Activated CD8-positive, alpha-beta memory T cell treated with anti-CD3 and anti-CD28 coated beads, Interleukin-2, amount 10 ng/mL, durations not matched to agents 7 days and 5 days (primary cell): ENCODE data around the gene HLA-DMB. TPM values are rescaled to one million over a fixed set of nuclear protein-coding genes. Genes with fewer than 3 reads are reported as not detected.
A peak's percentile ranks its signal among the peaks of the same experiment; 100 is the strongest.

Source experiments
- ATAC-seq: fragments of 150-1000 bp; cut with Tn5 transposase; one replicate; pipeline ENCODE4 v1.10.0; 2021; ENCODE audit warnings: moderate library complexity
- CTCF ChIA-PET: fragments of 350-600 bp; sonication (Branson Sonifier 250); formaldehyde crosslinking; loops from one replicate; lab custom pipeline; 2021; ENCODE audit warnings: antibody characterized with exemption; lab: Charles Lee
- DNase-seq: peaks from one replicate; pipeline ENCODE4 v3.0.0-alpha.2; 2020
- H3K27ac Mint-ChIP-seq: one replicate; pipeline ENCODE4 v1.8.0; 2021; ENCODE audit warnings: mild to moderate bottlenecking, mixed read lengths
- H3K27me3 Mint-ChIP-seq: one replicate; pipeline ENCODE4 v1.8.0; 2021; ENCODE audit warnings: mixed read lengths
- H3K36me3 Mint-ChIP-seq: one replicate; pipeline ENCODE4 v1.8.0; 2021; ENCODE audit warnings: mild to moderate bottlenecking, mixed read lengths
- H3K4me1 Mint-ChIP-seq: one replicate; pipeline ENCODE4 v1.8.0; 2021; ENCODE audit warnings: mixed read lengths
- H3K4me3 Mint-ChIP-seq: one replicate; pipeline ENCODE4 v1.8.0; 2021; ENCODE audit warnings: mild to moderate bottlenecking, moderate library complexity, mixed read lengths
- H3K9me3 Mint-ChIP-seq: one replicate; pipeline ENCODE4 v1.8.0; 2022; ENCODE audit warnings: low read depth, mixed read lengths
- total RNA-seq, 2 experiments: library from RNA; stranded (reverse); gene quantifications; one replicate each; pipeline ENCODE4 v1.2.3, GENCODE V29; 2021

HLA-DMB gene
- 10 to 100 TPM; 22.7 to 31.2 TPM for total RNA-seq

GRCh38 chr6:32940656-32941213, at the start of gene HLA-DMB:
Gene HLA-DMB (minus strand): TSS chr6:32941028. CDS start chr6:32940807, 221 bp downstream.
- Mint-ChIP-seq H3K27ac (peak within 1 kb of the TSS; percentile 98), H3K9me3 (no peaks in the 10 kb centered on the region), H3K36me3 (peaks cover 18% of the 10 kb centered on the region), H3K27me3 (no peaks in the 10 kb centered on the region), H3K4me1 (peaks cover 67% of the 10 kb centered on the region), H3K4me3 (peak within 1 kb of the TSS; percentile 87)
- DNase-seq (peak; percentile 80), ATAC-seq (peak; percentile 94)
- CTCF ChIA-PET, result interaction anchor here (0.8 to 8.5 kb wide), 16 partner anchors 8 to 221 kb away, joined by 3 to 133 read pairs (median 5); partner anchors contain the start of genes BRD2 and HLA-DMA

- no peak for ATAC-seq
- no peak overlapping the region for H3K27ac Mint-ChIP-seq
- peaks cover 22% of the 10 kb centered on the region for H3K4me1 Mint-ChIP-seq
- H3K9me3 Mint-ChIP-seq, result no peaks in the 10 kb centered on the region
- H3K27me3 Mint-ChIP-seq, result peaks cover 15% of the 10 kb centered on the region
- no peak for DNase-seq
- H3K36me3 Mint-ChIP-seq, result no peaks in the 10 kb centered on the region
- H3K4me3 Mint-ChIP-seq, result no peak overlapping the region
- CTCF ChIA-PET, result interaction anchor here (0.8 to 12.9 kb wide), 7 partner anchors 11 to 151 kb away, joined by 3 to 194 read pairs (median 11); partner anchors contain the start of genes BRD2, HLA-DMA and TAP2
Measured at GRCh38 chr6:32989368-32989767, 48.5 kb upstream of the HLA-DMB start.

GRCh38 chr6:32984622-32985389, 44.0 kb upstream of the HLA-DMB start:
- H3K36me3 Mint-ChIP-seq, result peaks cover 20% of the 10 kb centered on the region
- H3K4me3 Mint-ChIP-seq, result no peak overlapping the region
- H3K27ac Mint-ChIP-seq, result peak overlapping the region; percentile 42
- H3K27me3 Mint-ChIP-seq, result no peaks in the 10 kb centered on the region
- peaks cover 35% of the 10 kb centered on the region for H3K4me1 Mint-ChIP-seq
- H3K9me3 Mint-ChIP-seq, result no peaks in the 10 kb centered on the region
- peak; percentile 75 for ATAC-seq
- peak; percentile 94 for DNase-seq
- CTCF ChIA-PET, result interaction anchor here (0.6 to 12.9 kb wide), 54 partner anchors 8 to 264 kb away, joined by 3 to 194 read pairs (median 5); partner anchors contain the start of genes BRD2, HLA-DMA, HLA-DMB and HLA-DPA1

- Mint-ChIP-seq H3K9me3 (no peaks in the 10 kb centered on the region), H3K27ac (peak overlapping the region; percentile 67), H3K27me3 (no peaks in the 10 kb centered on the region), H3K36me3 (peaks cover 25% of the 10 kb centered on the region), H3K4me1 (peaks cover 35% of the 10 kb centered on the region), H3K4me3 (no peak overlapping the region)
- peak; percentile 9 for ATAC-seq
- DNase-seq, result no peak
- CTCF ChIA-PET, result interaction anchor here (0.6 to 12.9 kb wide), 53 partner anchors 9 to 264 kb away, joined by 3 to 194 read pairs (median 5); partner anchors contain the start of genes BRD2, HLA-DMA, HLA-DMB and HLA-DPA1
Measured at GRCh38 chr6:32983964-32984621, 43.3 kb upstream of the HLA-DMB start.

GRCh38 chr6:32983493-32983848, 42.6 kb upstream of the HLA-DMB start:
- no peak overlapping the region for H3K4me3 Mint-ChIP-seq
- no peaks in the 10 kb centered on the region for H3K9me3 Mint-ChIP-seq
- peak overlapping the region; percentile 67 for H3K27ac Mint-ChIP-seq

GRCh38 chr6:32982702-32983492, 42.1 kb upstream of the HLA-DMB start:
- Mint-ChIP-seq H3K4me3 (no peak overlapping the region), H3K4me1 (peaks cover 39% of the 10 kb centered on the region), H3K36me3 (peaks cover 37% of the 10 kb centered on the region), H3K27ac (peak overlapping the region; percentile 66), H3K27me3 (no peaks in the 10 kb centered on the region), H3K9me3 (no peaks in the 10 kb centered on the region)
- CTCF ChIA-PET, result interaction anchor here (1.0 to 12.9 kb wide), 14 partner anchors 12 to 145 kb away, joined by 3 to 194 read pairs (median 39); partner anchors contain the start of genes BRD2, HLA-DMA, HLA-DMB and TAP2
- no peak for ATAC-seq
- no peak for DNase-seq

More at GRCh38 chr6:32983493-32983848, 42.6 kb upstream of the HLA-DMB start:
- DNase-seq, result no peak
- CTCF ChIA-PET, result interaction anchor here (1.0 to 12.9 kb wide), 17 partner anchors 12 to 265 kb away, joined by 3 to 194 read pairs (median 23); partner anchors contain the start of genes BRD2, HLA-DMA, HLA-DMB and TAP2
- ATAC-seq, result no peak
- Mint-ChIP-seq H3K36me3 (peaks cover 31% of the 10 kb centered on the region), H3K27me3 (no peaks in the 10 kb centered on the region), H3K4me1 (peaks cover 40% of the 10 kb centered on the region)

GRCh38 chr6:32982084-32982701, 41.4 kb upstream of the HLA-DMB start:
- peaks cover 43% of the 10 kb centered on the region for H3K4me1 Mint-ChIP-seq
- ATAC-seq (no peak), DNase-seq (no peak)
- CTCF ChIA-PET, result interaction anchor here (0.6 to 12.9 kb wide), 8 partner anchors 11 to 144 kb away, joined by 3 to 194 read pairs (median 34); partner anchors contain the start of genes BRD2, HLA-DMA, HLA-DMB and TAP2
- H3K27me3 Mint-ChIP-seq, result no peaks in the 10 kb centered on the region
- peak overlapping the region; percentile 55 for H3K27ac Mint-ChIP-seq
- H3K36me3 Mint-ChIP-seq, result peaks cover 44% of the 10 kb centered on the region
- H3K9me3 Mint-ChIP-seq, result no peaks in the 10 kb centered on the region
- H3K4me3 Mint-ChIP-seq, result no peak overlapping the region

GRCh38 chr6:32980488-32981038, 39.7 kb upstream of the HLA-DMB start:
- no peak for ATAC-seq
- CTCF ChIA-PET, result interaction anchor here (1.1 to 12.9 kb wide), 6 partner anchors 9 to 113 kb away, joined by 4 to 194 read pairs (median 14); partner anchors contain the start of genes BRD2 and HLA-DMA
- no peak overlapping the region for H3K27ac Mint-ChIP-seq
- peaks cover 59% of the 10 kb centered on the region for H3K4me1 Mint-ChIP-seq
- no peak for DNase-seq
- no peak overlapping the region for H3K4me3 Mint-ChIP-seq
- no peaks in the 10 kb centered on the region for H3K27me3 Mint-ChIP-seq
- no peaks in the 10 kb centered on the region for H3K9me3 Mint-ChIP-seq
- H3K36me3 Mint-ChIP-seq, result peaks cover 61% of the 10 kb centered on the region

- ATAC-seq (no peak), DNase-seq (no peak)
- Mint-ChIP-seq H3K27me3 (no peaks in the 10 kb centered on the region), H3K4me3 (no peak overlapping the region), H3K27ac (peak overlapping the region; percentile 29), H3K4me1 (peaks cover 65% of the 10 kb centered on the region), H3K9me3 (no peaks in the 10 kb centered on the region), H3K36me3 (peaks cover 67% of the 10 kb centered on the region)
- CTCF ChIA-PET, result interaction anchor here (1.1 to 12.9 kb wide), 6 partner anchors 9 to 112 kb away, joined by 4 to 194 read pairs (median 14); partner anchors contain the start of genes BRD2 and HLA-DMA
Measured at GRCh38 chr6:32979720-32980487, 39.1 kb upstream of the HLA-DMB start.

- no peak for DNase-seq
- peaks cover 55% of the 10 kb centered on the region for H3K4me1 Mint-ChIP-seq
- H3K27ac Mint-ChIP-seq, result no peak overlapping the region
- ATAC-seq, result no peak
- peaks cover 87% of the 10 kb centered on the region for H3K36me3 Mint-ChIP-seq
- H3K4me3 Mint-ChIP-seq, result no peak overlapping the region
- H3K27me3 Mint-ChIP-seq, result no peaks in the 10 kb centered on the region
- CTCF ChIA-PET, result interaction anchor here (0.8 to 17.8 kb wide), 7 partner anchors 7 to 139 kb away, joined by 3 to 249 read pairs (median 5); partner anchors contain the start of genes BRD2, HLA-DMA and TAP2
- no peaks in the 10 kb centered on the region for H3K9me3 Mint-ChIP-seq
Measured at GRCh38 chr6:32977953-32978324, 37.1 kb upstream of the HLA-DMB start.
